Uterus (tissue), 4 donors: ENCODE results near the gene C16orf95. TPM values are rescaled to one million over a fixed set of nuclear protein-coding genes. Genes with fewer than 3 reads are reported as not detected.

Experiments used
- DNase-seq, 2 donors: peaks; one replicate each; pipeline ENCODE4 v3.0.0-alpha.2; 2019 to 2020
- H3K27ac ChIP-seq, 2 donors: fragments of 200-600 bp; sonication (generic); 1 replicate in 1 of 2; 2 replicates in 1 of 2; pipeline ENCODE4 v1.5.1; 2016 to 2018
- H3K27me3 ChIP-seq, 2 donors: fragments of 200-600 bp; sonication (generic); one replicate each; pipeline ENCODE4 v1.5.1; 2018 to 2019; ENCODE audit warnings: control low read depth in 1 of 2
- H3K36me3 ChIP-seq, 2 donors: fragments of 200-600 bp; sonication (generic); one replicate each; pipeline ENCODE4 v1.5.1; 2019; ENCODE audit warnings: control low read depth in 1 of 2
- H3K4me1 ChIP-seq, 2 donors: fragments of 200-600 bp; sonication (generic); one replicate each; pipeline ENCODE4 v1.5.1; 2018 to 2019; ENCODE audit warnings: control low read depth in 1 of 2
- H3K4me3 ChIP-seq, 2 donors: fragments of 200-600 bp; sonication (generic); 1 replicate in 1 of 2; 2 replicates in 1 of 2; pipeline ENCODE4 v1.5.1; 2018 to 2019; ENCODE audit warnings: mild to moderate bottlenecking in 1 of 2
- H3K9me3 ChIP-seq, 2 donors: fragments of 200-600 bp; sonication (generic); one replicate each; pipeline ENCODE4 v1.5.1; 2019; ENCODE audit warnings: control low read depth in 1 of 2
- CTCF ChIP-seq, 4 experiments: fragments of 200-600 bp in 2 of 4; fragments of 450-650 bp in 2 of 4; sonication (generic) in 2 of 4; IDR thresholded peaks; one replicate each; pipeline ENCODE4 v1.5.1; 2016 to 2019; ENCODE audit warnings: antibody characterized with exemption in 4 of 4, mild to moderate bottlenecking in 2 of 4, moderate library complexity in 1 of 4
- POLR2A ChIP-seq, 2 donors: fragments of 450-650 bp; IDR thresholded peaks; one replicate each; pipeline ENCODE4 v1.6.1; 2016; ENCODE audit warnings: antibody characterized with exemption in 2 of 2, mild to moderate bottlenecking in 1 of 2, moderate library complexity in 1 of 2
- intact Hi-C: fragments of 100-400 bp; cut with DNase I; formaldehyde crosslinking; loops from one replicate; pipeline ENCODE4 v1.15.1; 2023; ENCODE audit warnings: low total_unique reads
- total RNA-seq, 4 donors: library from RNA; depleted of rRNA in 3 of 4; stranded (reverse); fragments of >200 nt in 3 of 4; gene quantifications; one replicate each; pipeline versions ENCODE4 v1.1.0 to v1.2.4, GENCODE V29; 2014 to 2023
- donor health status: DM: yes; HTN: yes; CAD: no.

Gene C16orf95
- total RNA-seq, 4 donors from 2014 or later, result 3.2 to 4.2 TPM; not detected in 2

- DNase-seq, result peak; percentile 9 to 10
- H3K27ac ChIP-seq, result no peak overlapping the region
- intact Hi-C loops, result no loop called here
- H3K4me3 ChIP-seq, result no peak overlapping the region
- H3K9me3 ChIP-seq, result no peaks in the 10 kb centered on the region
- H3K36me3 ChIP-seq, result no peaks in the 10 kb centered on the region
- TF ChIP-seq CTCF (IDR thresholded peaks at IDR 0.05), result no peak
- TF ChIP-seq POLR2A (IDR thresholded peaks at IDR 0.05), result no peak
- H3K4me1 ChIP-seq, result no peaks in the 10 kb centered on the region
- H3K27me3 ChIP-seq, result no peaks in the 10 kb centered on the region
Measured at GRCh38 chr16:87323727-87324410, 6.7 kb upstream of the C16orf95 start.

GRCh38 chr16:87322833-87323726 lies 5.9 kb upstream of the C16orf95 start:
- no peaks in the 10 kb centered on the region for H3K36me3 ChIP-seq
- intact Hi-C loops, result no loop called here
- H3K27me3 ChIP-seq, result no peaks in the 10 kb centered on the region
- DNase-seq, result peak in 1 of 2 donors; percentile 10
- H3K27ac ChIP-seq, result no peak overlapping the region
- H3K9me3 ChIP-seq, result no peaks in the 10 kb centered on the region
- no peak overlapping the region for H3K4me3 ChIP-seq
- H3K4me1 ChIP-seq, result peaks cover 0 to 5% of the 10 kb centered on the region in 2 donors
- TF ChIP-seq CTCF (IDR thresholded peaks at IDR 0.05) (no peak), POLR2A (IDR thresholded peaks at IDR 0.05) (no peak)

GRCh38 chr16:87322360-87322759 lies 5.2 kb upstream of the C16orf95 start:
- intact Hi-C loops, result no loop called here
- peaks cover 0 to 7% of the 10 kb centered on the region in 2 donors for H3K4me1 ChIP-seq
- peak; percentile 8 to 10 for DNase-seq
- no peak for TF ChIP-seq POLR2A (IDR thresholded peaks at IDR 0.05)
- no peak for TF ChIP-seq CTCF (IDR thresholded peaks at IDR 0.05)
- no peak overlapping the region for H3K4me3 ChIP-seq
- no peaks in the 10 kb centered on the region for H3K27me3 ChIP-seq
- no peak overlapping the region for H3K27ac ChIP-seq
- no peaks in the 10 kb centered on the region for H3K36me3 ChIP-seq
- no peaks in the 10 kb centered on the region for H3K9me3 ChIP-seq

- no peaks in the 10 kb centered on the region for H3K9me3 ChIP-seq
- H3K4me3 ChIP-seq, result no peak overlapping the region
- H3K27ac ChIP-seq, result no peak overlapping the region
- DNase-seq, result no peak
- H3K4me1 ChIP-seq, result peaks cover 0 to 7% of the 10 kb centered on the region in 2 donors
- no peaks in the 10 kb centered on the region for H3K36me3 ChIP-seq
- intact Hi-C loops, result no loop called here
- TF ChIP-seq CTCF (IDR thresholded peaks at IDR 0.05) (no peak), POLR2A (IDR thresholded peaks at IDR 0.05) (no peak)
- no peaks in the 10 kb centered on the region for H3K27me3 ChIP-seq
Measured at GRCh38 chr16:87321336-87322107, 4.3 kb upstream of the C16orf95 start.
